OCI-LY1 (cell line): Measurements from ENCODE around the gene TCHP.

Source experiments
- H2AFZ ChIP-seq: fragments of 200-600 bp; sonication (generic), shearing (Covaris generic); 2 replicates; pipeline ENCODE4 v1.6.0; 2014; ENCODE audit warnings: antibody characterized with exemption, mild to moderate bottlenecking, low read length
- H3F3A ChIP-seq: fragments of 200-600 bp; sonication (generic), shearing (Covaris generic); 2 replicates; pipeline ENCODE4 v1.6.0; 2014; ENCODE audit warnings: mild to moderate bottlenecking, antibody characterized with exemption, low read length, moderate library complexity; ENCODE audit not compliant: insufficient read depth
- H3K27ac ChIP-seq: fragments of 200-600 bp; sonication (generic); 2 replicates; pipeline ENCODE4 v1.5.1; 2014; ENCODE audit warnings: low read length, mixed run types, mild to moderate bottlenecking, low read depth; ENCODE audit not compliant: poor library complexity, severe bottlenecking
- H3K27me3 ChIP-seq: fragments of 200-600 bp; sonication (generic); 2 replicates; pipeline ENCODE4 v1.6.0; 2014; ENCODE audit warnings: antibody characterized with exemption, mild to moderate bottlenecking, low read length, moderate library complexity; ENCODE audit not compliant: insufficient read depth
- H3K36me3 ChIP-seq: fragments of 200-600 bp; sonication (generic); 2 replicates; pipeline ENCODE4 v1.6.1; 2014; ENCODE audit warnings: mild to moderate bottlenecking, antibody characterized with exemption, low read length, moderate library complexity, mixed read lengths; ENCODE audit not compliant: insufficient read depth
- H3K4me1 ChIP-seq: fragments of 200-600 bp; sonication (generic); 2 replicates; pipeline ENCODE4 v1.5.1; 2014; ENCODE audit warnings: mild to moderate bottlenecking, low read length, moderate library complexity; ENCODE audit not compliant: insufficient read depth, severe bottlenecking
- H3K4me2 ChIP-seq: fragments of 200-600 bp; sonication (generic), shearing (Covaris generic); 2 replicates; pipeline ENCODE4 v1.6.1; 2014; ENCODE audit warnings: low read length
- H3K4me3 ChIP-seq: fragments of 200-600 bp; sonication (generic); 2 replicates; pipeline ENCODE4 v1.5.1; 2014; ENCODE audit warnings: low read length, low read depth, mild to moderate bottlenecking, mixed read lengths; ENCODE audit not compliant: poor library complexity, severe bottlenecking
- H3K79me2 ChIP-seq: fragments of 200-600 bp; shearing (Covaris generic); 2 replicates; pipeline ENCODE4 v1.6.1; 2016; ENCODE audit warnings: mixed run types, low read length, mixed read lengths; ENCODE audit not compliant: insufficient read depth
- H3K9ac ChIP-seq: fragments of 200-600 bp; sonication (generic), shearing (Covaris generic); 2 replicates; pipeline ENCODE4 v1.6.1; 2014; ENCODE audit warnings: mild to moderate bottlenecking, low read length, mixed read lengths
- H3K9me2 ChIP-seq: fragments of 200-600 bp; sonication (generic), shearing (Covaris generic); 2 replicates; pipeline ENCODE4 v1.6.1; 2014; ENCODE audit warnings: low read depth, mild to moderate bottlenecking, low read length, mixed read lengths
- H3K9me3 ChIP-seq: fragments of 200-600 bp; shearing (Covaris generic); 2 replicates; pipeline ENCODE4 v1.6.1; 2014; ENCODE audit warnings: low read length, mixed read lengths
- H4K20me1 ChIP-seq: fragments of 200-600 bp; sonication (generic), shearing (Covaris generic); 2 replicates; pipeline ENCODE4 v1.6.0; 2016; ENCODE audit warnings: mild to moderate bottlenecking, low read length; ENCODE audit not compliant: insufficient read depth
- CTCF ChIP-seq: fragments of 200-600 bp; sonication (generic), shearing (Covaris generic); IDR thresholded peaks from 2 replicates; pipeline ENCODE4 v1.5.1; 2017; ENCODE audit warnings: mild to moderate bottlenecking, antibody characterized with exemption, low read length, moderate library complexity, mixed read lengths
- EZH2 ChIP-seq: fragments of 200-600 bp; sonication (generic), shearing (Covaris generic); IDR thresholded peaks from 2 replicates; pipeline ENCODE4 v1.8.0; 2017; ENCODE audit warnings: borderline replicate concordance, mixed run types, mild to moderate bottlenecking, antibody characterized with exemption, low read length, moderate library complexity, mixed read lengths

The TCHP gene

GRCh38 chr12:109963330-109963729 lies 63.3 kb downstream of the TCHP start:
- Histone ChIP-seq H3K27ac (no peak overlapping the region), H3F3A (no peaks in the 10 kb centered on the region), H3K9me3 (no peaks in the 10 kb centered on the region), H3K9ac (no peak overlapping the region), H4K20me1 (no peaks in the 10 kb centered on the region), H3K9me2 (no peaks in the 10 kb centered on the region), H3K27me3 (no peaks in the 10 kb centered on the region), H3K4me2 (no peak overlapping the region), H2AFZ (no peak overlapping the region), H3K36me3 (peaks cover 71% of the 10 kb centered on the region), H3K79me2 (no peaks in the 10 kb centered on the region), H3K4me3 (no peak overlapping the region), H3K4me1 (no peaks in the 10 kb centered on the region)
- TF ChIP-seq CTCF (no peak), EZH2 (no peak)

DNA sequence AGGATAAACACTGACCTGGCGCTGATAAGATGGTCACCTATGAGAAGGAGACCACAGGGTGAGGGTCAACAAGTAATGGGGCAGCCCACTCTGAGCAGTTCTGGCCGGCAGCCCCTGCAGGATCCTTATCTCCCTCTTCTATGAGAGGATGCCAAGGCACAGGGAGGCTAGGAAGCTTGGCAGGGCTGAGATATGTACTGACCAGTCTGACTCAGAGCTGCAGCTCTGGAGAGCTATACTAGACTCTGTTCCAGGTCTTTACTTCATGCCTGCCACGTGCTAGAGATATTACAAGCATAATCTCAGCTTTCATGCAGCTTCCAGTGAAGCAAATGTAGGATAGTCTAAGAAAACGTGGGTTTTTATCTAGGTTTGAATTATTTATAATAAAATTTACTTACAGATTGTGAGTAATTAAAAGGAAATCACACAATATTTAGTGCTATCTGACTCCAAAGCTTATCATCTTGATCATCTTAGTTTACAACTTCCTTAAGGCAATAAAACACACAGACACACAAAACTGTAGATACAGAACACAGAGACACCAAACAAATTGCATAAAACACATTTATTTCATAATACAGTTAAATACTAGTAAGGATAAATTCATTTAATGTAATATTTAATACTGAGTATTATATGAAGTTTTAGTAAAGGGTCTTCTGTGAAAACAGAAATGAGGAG lies 63.8 kb downstream of the TCHP start:
- TF ChIP-seq CTCF: no peak
- no peak for TF ChIP-seq EZH2
- H3K4me3 ChIP-seq: no peak overlapping the region
- H3K4me2 ChIP-seq: no peak overlapping the region
- H3F3A ChIP-seq: no peaks in the 10 kb centered on the region
- H3K9ac ChIP-seq: no peak overlapping the region
- peaks cover 65% of the 10 kb centered on the region for H3K36me3 ChIP-seq
- H3K79me2 ChIP-seq: no peaks in the 10 kb centered on the region
- H3K27ac ChIP-seq: no peak overlapping the region
- no peaks in the 10 kb centered on the region for H3K27me3 ChIP-seq
- no peak overlapping the region for H2AFZ ChIP-seq
- no peaks in the 10 kb centered on the region for H3K4me1 ChIP-seq
- H4K20me1 ChIP-seq: no peaks in the 10 kb centered on the region
- no peaks in the 10 kb centered on the region for H3K9me3 ChIP-seq
- H3K9me2 ChIP-seq: no peaks in the 10 kb centered on the region

GRCh38 chr12:109966546-109966945 lies 66.5 kb downstream of the TCHP start:
- Histone ChIP-seq H3K4me2 (no peak overlapping the region), H3K27ac (no peak overlapping the region), H3K4me1 (no peaks in the 10 kb centered on the region), H3K9me3 (no peaks in the 10 kb centered on the region), H3K27me3 (no peaks in the 10 kb centered on the region), H3K36me3 (peaks cover 42% of the 10 kb centered on the region), H2AFZ (no peak overlapping the region), H4K20me1 (no peaks in the 10 kb centered on the region), H3K79me2 (no peaks in the 10 kb centered on the region), H3K9ac (no peak overlapping the region), H3F3A (no peaks in the 10 kb centered on the region), H3K9me2 (no peaks in the 10 kb centered on the region), H3K4me3 (no peak overlapping the region)
- TF ChIP-seq CTCF (no peak), EZH2 (no peak)
